WTC11 (cell line): Measurements from ENCODE around the gene COPE.

Experiments used
- ATF1 ChIP-seq: sonication (generic); formaldehyde crosslinking; IDR thresholded peaks from 2 replicates; pipeline ENCODE4 v1.8.1; 2023; ENCODE audit warnings: mild to moderate bottlenecking, moderate library complexity, missing genetic modification reagents
- ATF6 ChIP-seq: sonication (generic); formaldehyde crosslinking; IDR thresholded peaks from 2 replicates; pipeline ENCODE4 v1.8.1; 2023; ENCODE audit warnings: mild to moderate bottlenecking, missing genetic modification reagents
- CBFB ChIP-seq: sonication (generic); formaldehyde crosslinking; IDR thresholded peaks from 2 replicates; pipeline ENCODE4 v1.8.1; 2022; ENCODE audit warnings: mild to moderate bottlenecking, low read depth, missing genetic modification reagents
- CTCF ChIP-seq: fragments of 200-600 bp; IDR thresholded peaks from 2 replicates; pipeline ENCODE4 v1.8.0; 2022; ENCODE audit warnings: antibody characterized with exemption
- ESRRA ChIP-seq: sonication (generic); formaldehyde crosslinking; IDR thresholded peaks from 2 replicates; pipeline ENCODE4 v1.8.1; 2022; ENCODE audit warnings: mild to moderate bottlenecking, missing genetic modification reagents, borderline replicate concordance
- FOXP4 ChIP-seq: sonication (generic); formaldehyde crosslinking; IDR thresholded peaks from 2 replicates; pipeline ENCODE4 v1.8.0; 2022; ENCODE audit warnings: mild to moderate bottlenecking, missing genetic modification reagents
- JAZF1 ChIP-seq: fragments of 250-450 bp; sonication (Bioruptor Pico); IDR thresholded peaks from 2 replicates; pipeline ENCODE4 v1.9.0; 2021; ENCODE audit warnings: moderate library complexity, mild to moderate bottlenecking, inconsistent platforms
- PREB ChIP-seq: sonication (generic); formaldehyde crosslinking; IDR thresholded peaks from 2 replicates; pipeline ENCODE4 v1.8.1; 2022; ENCODE audit warnings: mild to moderate bottlenecking, missing genetic modification reagents, moderate library complexity, borderline replicate concordance
- PRRX2 ChIP-seq: fragments of 250-450 bp; sonication (Bioruptor Pico); IDR thresholded peaks from 2 replicates; pipeline ENCODE4 v1.8.0; 2021; ENCODE audit warnings: mild to moderate bottlenecking
- SMAD3 ChIP-seq: sonication (generic); formaldehyde crosslinking; IDR thresholded peaks from 2 replicates; pipeline ENCODE4 v1.8.0; 2022; ENCODE audit warnings: missing genetic modification reagents, mild to moderate bottlenecking, borderline replicate concordance
- SP1 ChIP-seq: sonication (generic); formaldehyde crosslinking; conservative IDR thresholded peaks from 2 replicates; pipeline ENCODE4 v1.8.1; 2022; ENCODE audit warnings: missing genetic modification reagents
- TF ChIP-seq, protein P1 (sequence below): sonication (generic); formaldehyde crosslinking; IDR thresholded peaks from 2 replicates; pipeline ENCODE4 v1.8.1; 2022; ENCODE audit warnings: low read depth, mild to moderate bottlenecking, moderate library complexity, missing genetic modification reagents, borderline replicate concordance
- TF ChIP-seq, protein P2 (sequence below): sonication (generic); formaldehyde crosslinking; IDR thresholded peaks from 2 replicates; pipeline ENCODE4 v1.8.0; 2022; ENCODE audit warnings: mild to moderate bottlenecking, missing genetic modification reagents

DNA sequence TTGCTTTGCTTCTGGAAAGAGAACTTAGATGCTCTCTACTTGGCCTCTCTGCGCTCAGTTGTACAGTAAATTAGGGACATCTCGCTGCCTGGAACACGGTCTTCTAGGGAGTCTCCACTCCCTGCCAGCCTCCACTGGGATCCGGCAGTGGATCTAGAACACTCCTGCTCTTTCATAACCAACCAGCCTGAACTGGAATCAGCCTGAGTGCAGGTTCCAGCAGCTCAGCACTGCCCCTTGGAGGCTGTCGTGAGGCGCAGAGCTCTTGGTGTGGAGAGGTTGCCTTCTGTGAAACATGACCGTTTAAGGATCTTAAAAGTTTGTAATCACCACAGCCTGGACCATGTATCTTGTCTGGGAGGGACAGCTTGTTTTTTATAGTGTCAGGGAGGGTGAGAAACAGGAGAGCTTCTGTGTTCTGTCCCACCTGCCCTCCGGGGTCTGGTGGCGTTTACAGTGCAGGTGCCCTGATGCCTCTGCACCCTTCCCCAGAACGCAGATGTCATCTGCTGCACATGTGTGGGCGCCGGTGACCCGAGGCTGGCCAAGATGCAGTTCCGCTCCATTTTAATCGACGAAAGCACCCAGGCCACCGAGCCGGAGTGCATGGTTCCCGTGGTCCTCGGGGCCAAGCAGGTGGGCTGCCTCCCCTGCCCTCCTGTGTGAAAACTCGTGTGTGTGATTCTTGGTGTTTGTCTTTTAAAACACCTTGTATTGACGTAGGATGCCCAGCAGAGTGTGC is 62.6 kb downstream of the COPE start:
- TF ChIP-seq JAZF1 (CRISPR knock-in tag) (no peak), SMAD3 (CRISPR knock-in tag) (no peak), CTCF (no peak), CBFB (no peak), SP1 (CRISPR knock-in tag) (no peak), ESRRA (no peak), PREB (CRISPR knock-in tag) (no peak), ATF1 (no peak), FOXP4 (CRISPR knock-in tag) (no peak), ATF6 (CRISPR knock-in tag) (no peak), PRRX2 (CRISPR knock-in tag) (no peak)
- TF ChIP-seq, protein P1, sequence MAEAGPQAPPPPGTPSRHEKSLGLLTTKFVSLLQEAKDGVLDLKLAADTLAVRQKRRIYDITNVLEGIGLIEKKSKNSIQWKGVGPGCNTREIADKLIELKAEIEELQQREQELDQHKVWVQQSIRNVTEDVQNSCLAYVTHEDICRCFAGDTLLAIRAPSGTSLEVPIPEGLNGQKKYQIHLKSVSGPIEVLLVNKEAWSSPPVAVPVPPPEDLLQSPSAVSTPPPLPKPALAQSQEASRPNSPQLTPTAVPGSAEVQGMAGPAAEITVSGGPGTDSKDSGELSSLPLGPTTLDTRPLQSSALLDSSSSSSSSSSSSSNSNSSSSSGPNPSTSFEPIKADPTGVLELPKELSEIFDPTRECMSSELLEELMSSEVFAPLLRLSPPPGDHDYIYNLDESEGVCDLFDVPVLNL (CRISPR knock-in tag): no peak
- TF ChIP-seq, protein P2, sequence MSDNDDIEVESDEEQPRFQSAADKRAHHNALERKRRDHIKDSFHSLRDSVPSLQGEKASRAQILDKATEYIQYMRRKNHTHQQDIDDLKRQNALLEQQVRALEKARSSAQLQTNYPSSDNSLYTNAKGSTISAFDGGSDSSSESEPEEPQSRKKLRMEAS: no peak
